Peyer's patch (tissue), 4 donors: ENCODE data around the gene SLC6A6. TPM values are rescaled to one million over a fixed set of nuclear protein-coding genes. Genes with fewer than 3 reads are reported as not detected.

Experiments
- DNase-seq, 3 donors: peaks; one replicate each; pipeline ENCODE4 v3.0.0-alpha.2; 2017 to 2019
- H3K27ac ChIP-seq, 4 donors: fragments of 200-600 bp; sonication (generic); one replicate each; pipeline ENCODE4 v1.5.1; 2016 to 2019
- H3K27me3 ChIP-seq, 2 donors: fragments of 200-600 bp; sonication (generic); one replicate each; pipeline ENCODE4 v1.5.1; 2019
- H3K36me3 ChIP-seq, 3 donors: fragments of 200-600 bp; sonication (generic); one replicate each; pipeline ENCODE4 v1.5.1; 2016 to 2019
- H3K4me1 ChIP-seq, 4 donors: fragments of 200-600 bp; sonication (generic); one replicate each; pipeline ENCODE4 v1.5.1; 2016 to 2019
- H3K4me3 ChIP-seq, 4 donors: fragments of 200-600 bp; sonication (generic); 1 replicate in 3 of 4; 2 replicates in 1 of 4; pipeline ENCODE4 v1.5.1; 2016 to 2019; ENCODE audit warnings: mild to moderate bottlenecking in 1 of 4
- H3K9me3 ChIP-seq, 4 donors: fragments of 200-600 bp; sonication (generic); one replicate each; pipeline ENCODE4 v1.5.1; 2016 to 2019; ENCODE audit warnings: mild to moderate bottlenecking in 1 of 4
- CTCF ChIP-seq, 6 experiments: fragments of 450-650 bp in 4 of 6; fragments of 200-600 bp in 2 of 6; sonication (generic) in 1 of 6; IDR thresholded peaks; one replicate each; pipeline ENCODE4 v1.5.1; 2017 to 2019; ENCODE audit warnings: antibody characterized with exemption in 6 of 6, mild to moderate bottlenecking in 3 of 6, moderate library complexity in 1 of 6
- POLR2A ChIP-seq, 2 donors: fragments of 450-650 bp; IDR thresholded peaks; one replicate each; pipeline ENCODE4 v1.5.1; 2017; ENCODE audit warnings: antibody characterized with exemption in 2 of 2, mild to moderate bottlenecking in 2 of 2, moderate library complexity in 2 of 2
- total RNA-seq, 4 donors: library from RNA; depleted of rRNA; stranded (reverse); fragments of >200 nt; gene quantifications; one replicate each; pipeline ENCODE4 v1.1.0, GENCODE V29; 2016

SLC6A6 gene
- total RNA-seq, 4 donors from 2014 or later, result 61.1 to 190 (median 150) TPM

GRCh38 chr3:14485981-14486380 is 83.6 kb downstream of the SLC6A6 start:
- H3K27ac ChIP-seq, result no peak overlapping the region
- no peaks in the 10 kb centered on the region for H3K27me3 ChIP-seq
- DNase-seq, result peak in 1 of 3 donors; percentile 18

GRCh38 chr3:14486460-14486859 is 84.1 kb downstream of the SLC6A6 start:
- Histone ChIP-seq H3K36me3 (peaks cover 0 to 67% (median 0%) of the 10 kb centered on the region in 3 donors), H3K9me3 (no peaks in the 10 kb centered on the region), H3K27me3 (no peaks in the 10 kb centered on the region), H3K4me3 (no peak overlapping the region), H3K27ac (no peak overlapping the region), H3K4me1 (no peaks in the 10 kb centered on the region)
- DNase-seq, result peak in 1 of 3 donors; percentile 22
- TF ChIP-seq CTCF (IDR thresholded peaks at IDR 0.05) (no peak), POLR2A (IDR thresholded peaks at IDR 0.05) (no peak)

More at GRCh38 chr3:14485981-14486380, 83.6 kb downstream of the SLC6A6 start:
- TF ChIP-seq CTCF (IDR thresholded peaks at IDR 0.05) (no peak), POLR2A (IDR thresholded peaks at IDR 0.05) (no peak)
- Histone ChIP-seq H3K36me3 (peaks cover 0 to 72% (median 0%) of the 10 kb centered on the region in 3 donors), H3K9me3 (no peaks in the 10 kb centered on the region), H3K4me1 (no peaks in the 10 kb centered on the region), H3K4me3 (no peak overlapping the region)

- Histone ChIP-seq H3K27ac (no peak overlapping the region), H3K4me1 (no peaks in the 10 kb centered on the region), H3K9me3 (no peaks in the 10 kb centered on the region), H3K36me3 (peaks cover 0 to 61% (median 0%) of the 10 kb centered on the region in 3 donors), H3K4me3 (no peak overlapping the region), H3K27me3 (no peaks in the 10 kb centered on the region)
- TF ChIP-seq CTCF (IDR thresholded peaks at IDR 0.05) (no peak), POLR2A (IDR thresholded peaks at IDR 0.05) (no peak)
- DNase-seq, result peak in 1 of 3 donors; percentile 35
These were observed 84.7 kb downstream of the SLC6A6 start for GRCh38 chr3:14487086-14487485.

- TF ChIP-seq CTCF (IDR thresholded peaks at IDR 0.05) (no peak), POLR2A (IDR thresholded peaks at IDR 0.05) (no peak)
- Histone ChIP-seq H3K27me3 (no peaks in the 10 kb centered on the region), H3K27ac (no peak overlapping the region), H3K4me1 (no peaks in the 10 kb centered on the region), H3K9me3 (no peaks in the 10 kb centered on the region), H3K36me3 (peaks cover 0 to 53% (median 0%) of the 10 kb centered on the region in 3 donors), H3K4me3 (no peak overlapping the region)
- DNase-seq, result peak in 1 of 3 donors; percentile 34
These were observed 85.4 kb downstream of the SLC6A6 start for GRCh38 chr3:14487821-14488220.

- no peak for DNase-seq
- Histone ChIP-seq H3K27ac (no peak overlapping the region), H3K9me3 (no peaks in the 10 kb centered on the region), H3K27me3 (no peaks in the 10 kb centered on the region), H3K4me1 (no peaks in the 10 kb centered on the region), H3K4me3 (no peak overlapping the region), H3K36me3 (peaks cover 0 to 47% (median 0%) of the 10 kb centered on the region in 3 donors)
- TF ChIP-seq POLR2A (IDR thresholded peaks at IDR 0.05), result no peak
- TF ChIP-seq CTCF (IDR thresholded peaks at IDR 0.05), result no peak
These were observed 86.1 kb downstream of the SLC6A6 start for GRCh38 chr3:14488286-14489041.
